Measurements from ENCODE around the gene TUFT1. TPM values are rescaled to one million over a fixed set of nuclear protein-coding genes. Genes with fewer than 3 reads are reported as not detected.
A peak's percentile ranks its signal among the peaks of the same experiment; 100 is the strongest.

Gene TUFT1
- total and polyA plus RNA-seq, 2 experiments from 2014 or later: 29.2 to 29.8 TPM

- Histone ChIP-seq H3K4me2 (peak overlapping the region; percentile 92), H3K27ac (peak overlapping the region; percentile 98), H3K4me3 (no peak overlapping the region), H3K79me2 (peaks cover 49% of the 10 kb centered on the region), H3K36me3 (replicated peaks; ENCODE audit: insufficient read depth, low read depth) (no peaks in the 10 kb centered on the region), H3K4me1 (ENCODE audit: insufficient read depth) (peaks cover 21% of the 10 kb centered on the region), H3K9me2 (replicated peaks; ENCODE audit: insufficient read depth) (no peaks in the 10 kb centered on the region), H3K27me3 (no peaks in the 10 kb centered on the region), H2AFZ (no peak overlapping the region), H4K20me1 (ENCODE audit: insufficient read depth, poor library complexity, severe bottlenecking) (no peaks in the 10 kb centered on the region), H3K9me3 (ENCODE audit: low read depth) (no peaks in the 10 kb centered on the region)
- 42% methylated on average over 6 of the region's 6 CpGs for WGBS (ENCODE audit: low lambda C conversion rate, missing lambda C conversion rate)
- TF ChIP-seq EZH2phosphoT487 (IDR thresholded peaks at IDR 0.05; ENCODE audit: low read depth, severe bottlenecking, unreplicated experiment) (no peak), CTCF (IDR thresholded peaks at IDR 0.05; ENCODE audit: poor library complexity) (no peak), EZH2 (IDR thresholded peaks at IDR 0.05; ENCODE audit: borderline replicate concordance) (no peak)
- DNase-seq (ENCODE audit: low spot score): peak; percentile 88
Observed at GRCh38 chr1:151513626-151514121, 26.4 kb upstream of the TUFT1 start.

GRCh38 chr1:151514366-151514765 lies 25.7 kb upstream of the TUFT1 start:
- Histone ChIP-seq H3K9me2 (replicated peaks; ENCODE audit: insufficient read depth) (no peaks in the 10 kb centered on the region), H3K4me2 (peak overlapping the region; percentile 92), H3K27ac (peak overlapping the region; percentile 98), H3K27me3 (no peaks in the 10 kb centered on the region), H2AFZ (no peak overlapping the region), H3K4me1 (ENCODE audit: insufficient read depth) (peaks cover 21% of the 10 kb centered on the region), H3K79me2 (peaks cover 56% of the 10 kb centered on the region), H3K36me3 (replicated peaks; ENCODE audit: insufficient read depth, low read depth) (no peaks in the 10 kb centered on the region), H3K4me3 (no peak overlapping the region), H4K20me1 (ENCODE audit: insufficient read depth, poor library complexity, severe bottlenecking) (no peaks in the 10 kb centered on the region), H3K9me3 (ENCODE audit: low read depth) (no peaks in the 10 kb centered on the region)
- peak; percentile 34 for DNase-seq (ENCODE audit: low spot score)
- WGBS (ENCODE audit: low lambda C conversion rate, missing lambda C conversion rate): 40% methylated on average over 4 of the region's 4 CpGs
- TF ChIP-seq CTCF (IDR thresholded peaks at IDR 0.05; ENCODE audit: poor library complexity) (no peak), EZH2 (IDR thresholded peaks at IDR 0.05; ENCODE audit: borderline replicate concordance) (no peak), EZH2phosphoT487 (IDR thresholded peaks at IDR 0.05; ENCODE audit: low read depth, severe bottlenecking, unreplicated experiment) (no peak)

- peak overlapping the region; percentile 98 for H3K27ac ChIP-seq
- WGBS (ENCODE audit: low lambda C conversion rate, missing lambda C conversion rate): 94% methylated on average over 4 of the region's 4 CpGs
Observed at GRCh38 chr1:151515265-151515664, 24.8 kb upstream of the TUFT1 start.

More at GRCh38 chr1:151515265-151515664, 24.8 kb upstream of the TUFT1 start:
- H3K4me3 ChIP-seq: no peak overlapping the region
- no peaks in the 10 kb centered on the region for H3K27me3 ChIP-seq
- H2AFZ ChIP-seq: no peak overlapping the region
- peaks cover 5% of the 10 kb centered on the region for H4K20me1 ChIP-seq (ENCODE audit: insufficient read depth, poor library complexity, severe bottlenecking)
- H3K4me1 ChIP-seq (ENCODE audit: insufficient read depth): peaks cover 21% of the 10 kb centered on the region
- no peaks in the 10 kb centered on the region for H3K9me2 ChIP-seq (replicated peaks; ENCODE audit: insufficient read depth)
- TF ChIP-seq CTCF (IDR thresholded peaks at IDR 0.05; ENCODE audit: poor library complexity) (no peak), EZH2phosphoT487 (IDR thresholded peaks at IDR 0.05; ENCODE audit: low read depth, severe bottlenecking, unreplicated experiment) (no peak), EZH2 (IDR thresholded peaks at IDR 0.05; ENCODE audit: borderline replicate concordance) (no peak)
- DNase-seq (ENCODE audit: low spot score): no peak
- H3K4me2 ChIP-seq: peak overlapping the region; percentile 92
- H3K79me2 ChIP-seq: peaks cover 65% of the 10 kb centered on the region
- H3K36me3 ChIP-seq (replicated peaks; ENCODE audit: insufficient read depth, low read depth): no peaks in the 10 kb centered on the region
- no peaks in the 10 kb centered on the region for H3K9me3 ChIP-seq (ENCODE audit: low read depth)
